GM23248 (cell line): Measurements from ENCODE around the gene MYNN. TPM values are rescaled to one million over a fixed set of nuclear protein-coding genes. Genes with fewer than 3 reads are reported as not detected.

ENCODE experiments used
- DNase-seq: peaks from one replicate; pipeline ENCODE4 v3.0.0-alpha.2; 2015
- H2AFZ ChIP-seq: fragments of 200-600 bp; sonication (generic); 2 replicates; pipeline ENCODE4 v1.6.1; 2016; ENCODE audit warnings: antibody characterized with exemption
- H3F3A ChIP-seq: fragments of 200-600 bp; sonication (generic); 2 replicates; pipeline ENCODE4 v1.6.1; 2016; ENCODE audit warnings: mild to moderate bottlenecking, antibody characterized with exemption, mixed run types; ENCODE audit not compliant: insufficient read depth
- H3K27ac ChIP-seq: fragments of 200-600 bp; sonication (generic); 2 replicates; pipeline ENCODE4 v1.5.1; 2016; ENCODE audit warnings: mild to moderate bottlenecking
- H3K27me3 ChIP-seq: fragments of 200-600 bp; sonication (generic); replicated peaks from 2 replicates; pipeline ENCODE4 v1.6.1; 2016; ENCODE audit warnings: mild to moderate bottlenecking; ENCODE audit not compliant: insufficient read depth
- H3K36me3 ChIP-seq: fragments of 200-600 bp; sonication (generic); 2 replicates; pipeline ENCODE4 v1.6.1; 2016; ENCODE audit warnings: low read depth, mild to moderate bottlenecking
- H3K4me1 ChIP-seq: fragments of 200-600 bp; sonication (generic); 2 replicates; pipeline ENCODE4 v1.6.1; 2016; ENCODE audit warnings: mild to moderate bottlenecking; ENCODE audit not compliant: insufficient read depth
- H3K4me2 ChIP-seq: fragments of 200-600 bp; sonication (generic); one replicate; pipeline ENCODE4 v1.6.1; 2016; ENCODE audit warnings: mild to moderate bottlenecking; ENCODE audit not compliant: unreplicated experiment
- H3K4me3 ChIP-seq: fragments of 200-600 bp; sonication (generic); 2 replicates; pipeline ENCODE4 v1.5.1; 2016; ENCODE audit warnings: mild to moderate bottlenecking
- H3K79me2 ChIP-seq: fragments of 200-600 bp; sonication (generic); 2 replicates; pipeline ENCODE4 v1.6.1; 2016; ENCODE audit warnings: mild to moderate bottlenecking; ENCODE audit not compliant: insufficient read depth
- H3K9ac ChIP-seq: fragments of 200-600 bp; sonication (generic); 2 replicates; pipeline ENCODE4 v1.6.1; 2016; ENCODE audit warnings: mild to moderate bottlenecking
- H3K9me2 ChIP-seq: fragments of 200-600 bp; sonication (generic); 2 replicates; pipeline ENCODE4 v1.6.1; 2016; ENCODE audit warnings: mixed run types, mild to moderate bottlenecking, moderate library complexity; ENCODE audit not compliant: insufficient read depth
- H3K9me3 ChIP-seq: fragments of 200-600 bp; sonication (generic); one replicate; pipeline ENCODE4 v1.6.1; 2017; ENCODE audit warnings: low read depth
- H4K20me1 ChIP-seq: fragments of 200-600 bp; sonication (generic); 2 replicates; pipeline ENCODE4 v1.6.0; 2016; ENCODE audit not compliant: insufficient read depth
- EZH2 ChIP-seq: fragments of 200-600 bp; sonication (generic); IDR thresholded peaks from 2 replicates; pipeline ENCODE4 v1.6.1; 2018; ENCODE audit warnings: antibody characterized with exemption, mild to moderate bottlenecking; ENCODE audit not compliant: insufficient read depth, poor library complexity, severe bottlenecking
- EZH2phosphoT487 ChIP-seq: fragments of 200-600 bp; sonication (generic); IDR thresholded peaks from 2 replicates; pipeline ENCODE4 v1.6.1; 2018; ENCODE audit warnings: antibody characterized with exemption, moderate library complexity, mild to moderate bottlenecking, low read depth; ENCODE audit not compliant: insufficient read depth
- WGBS, 2 experiments: methylation state at CpG; one replicate each; pipeline ENCODE4 v1.1.6; 2015 to 2017; ENCODE audit warnings: low lambda C conversion rate in 2 of 2, low coverage in 1 of 2; ENCODE audit errors: missing lambda C conversion rate in 2 of 2; 5-methylcytosine and 5-hydroxymethylcytosine counted together
- in situ Hi-C: fragments of 300-500 bp; cut with MboI; formaldehyde crosslinking; loops from 2 replicates; pipeline ENCODE4 v1.15.0; 2020
- polyA plus RNA-seq: library from polyadenylated mRNA; unstranded; fragments of >200 nt; fragmentation: Nextera tagmentation; extraction: Ambion mirVana; gene quantifications from 2 replicates; pipeline ENCODE4 v1.2.1, GENCODE V29; 2016
- total RNA-seq: library from RNA; depleted of rRNA; stranded (reverse); fragments of >200 nt; shearing (Covaris generic); gene quantifications from 2 replicates; pipeline ENCODE4 v1.2.3, GENCODE V29; 2014

MYNN gene
- total and polyA plus RNA-seq, 2 experiments from 2014 or later, result 14.4 to 18.4 TPM

DNA sequence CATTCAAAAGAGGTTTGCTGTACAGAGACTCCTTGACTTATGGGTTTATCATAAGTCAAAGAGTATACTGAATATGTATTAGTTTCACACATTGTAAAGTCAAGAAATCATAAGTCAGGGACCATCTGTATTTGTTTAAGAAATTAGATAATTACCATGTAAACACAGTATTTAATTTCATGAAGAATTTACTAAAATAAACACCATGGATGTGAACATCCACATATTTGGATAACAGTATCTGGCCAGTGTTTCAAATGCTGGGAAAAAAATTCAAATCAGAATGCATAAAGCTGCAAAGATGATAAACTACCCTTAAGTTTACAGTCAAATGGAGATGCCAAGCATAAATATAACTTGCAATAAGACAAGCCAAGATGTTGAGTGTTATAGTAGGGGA lies 17.0 kb downstream of the MYNN start:
- Histone ChIP-seq H3K27ac (no peak overlapping the region), H3K36me3 (peaks cover 46% of the 10 kb centered on the region), H3K9ac (no peak overlapping the region), H4K20me1 (no peaks in the 10 kb centered on the region), H3K79me2 (0 out of 2 replicates have a peak, but pooled peaks cover 3% of the 10 kb centered on the region), H2AFZ (no peak overlapping the region), H3K9me2 (no peaks in the 10 kb centered on the region), H3K4me1 (no peaks in the 10 kb centered on the region), H3K4me3 (no peak overlapping the region), H3K27me3 (no peaks in the 10 kb centered on the region), H3F3A (peaks cover 12% of the 10 kb centered on the region; the same call in 1 of the 2 replicates), H3K9me3 (no peaks in the 10 kb centered on the region), H3K4me2 (no peak overlapping the region)
- no peak for TF ChIP-seq EZH2phosphoT487
- no peak for TF ChIP-seq EZH2
- DNase-seq, result no peak
- in situ Hi-C loops, result no loop called here

GRCh38 chr3:169790687-169791429 lies 17.7 kb downstream of the MYNN start:
- Histone ChIP-seq H2AFZ (no peak overlapping the region), H3K9me3 (no peaks in the 10 kb centered on the region), H3K9ac (no peak overlapping the region), H4K20me1 (no peaks in the 10 kb centered on the region), H3K4me2 (no peak overlapping the region), H3K27me3 (no peaks in the 10 kb centered on the region), H3K4me1 (no peaks in the 10 kb centered on the region), H3K36me3 (peaks cover 42% of the 10 kb centered on the region), H3K27ac (no peak overlapping the region), H3K9me2 (no peaks in the 10 kb centered on the region), H3K79me2 (0 out of 2 replicates have a peak, but pooled peaks cover 2% of the 10 kb centered on the region), H3K4me3 (no peak overlapping the region), H3F3A (peaks cover 12% of the 10 kb centered on the region; the same call in 1 of the 2 replicates)
- in situ Hi-C loops, result no loop called here
- TF ChIP-seq EZH2phosphoT487, result no peak
- no peak for TF ChIP-seq EZH2
- DNase-seq, result peak; percentile 15
- 84 to 86% methylated on average over 4 of the region's 4 CpGs for WGBS, 2 experiments

DNA sequence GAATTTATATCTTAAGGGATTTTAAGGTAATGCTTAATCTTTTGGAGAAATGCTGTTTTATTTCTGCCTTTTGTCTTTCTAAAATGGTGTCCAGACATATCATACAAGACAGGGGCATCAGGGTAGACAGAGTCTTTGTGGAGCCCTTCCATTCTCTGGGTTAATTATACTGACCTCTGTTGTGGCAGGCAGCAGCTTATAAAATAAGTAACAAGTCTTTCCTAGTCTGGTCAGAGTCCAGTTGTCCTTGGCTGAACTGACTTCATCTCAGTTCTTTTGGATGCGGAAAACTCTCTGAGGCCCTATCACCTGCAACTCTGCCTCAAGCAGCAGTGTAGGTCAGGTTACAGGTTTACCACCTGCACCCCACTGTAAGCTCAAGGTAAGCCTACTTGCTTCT lies 19.2 kb downstream of the MYNN start:
- H3K9ac ChIP-seq, result no peak overlapping the region
- no peaks in the 10 kb centered on the region for H3K9me2 ChIP-seq
- H3F3A ChIP-seq, result peaks cover 9% of the 10 kb centered on the region; the same call in 1 of the 2 replicates
- no peak for DNase-seq
- H4K20me1 ChIP-seq, result no peaks in the 10 kb centered on the region
- H3K27me3 ChIP-seq, result no peaks in the 10 kb centered on the region
- no peak overlapping the region for H3K27ac ChIP-seq
- in situ Hi-C loops, result no loop called here
- no peak overlapping the region for H2AFZ ChIP-seq
- no peak overlapping the region for H3K4me2 ChIP-seq
- WGBS, 2 experiments, result 93 to 95% methylated on average over 1 of the region's 1 CpG
- H3K36me3 ChIP-seq, result peaks cover 28% of the 10 kb centered on the region
- no peaks in the 10 kb centered on the region for H3K79me2 ChIP-seq
- no peak overlapping the region for H3K4me3 ChIP-seq
- H3K4me1 ChIP-seq, result no peaks in the 10 kb centered on the region
- TF ChIP-seq EZH2, result no peak
- no peak for TF ChIP-seq EZH2phosphoT487
- no peaks in the 10 kb centered on the region for H3K9me3 ChIP-seq

- Histone ChIP-seq H3K27me3 (no peaks in the 10 kb centered on the region), H2AFZ (no peak overlapping the region), H3F3A (no peaks in the 10 kb centered on the region), H3K9me2 (no peaks in the 10 kb centered on the region), H3K9me3 (no peaks in the 10 kb centered on the region), H3K9ac (no peak overlapping the region), H4K20me1 (no peaks in the 10 kb centered on the region), H3K4me3 (no peak overlapping the region), H3K79me2 (no peaks in the 10 kb centered on the region), H3K4me2 (no peak overlapping the region), H3K36me3 (no peaks in the 10 kb centered on the region), H3K27ac (no peak overlapping the region), H3K4me1 (no peaks in the 10 kb centered on the region)
- WGBS, 2 experiments, result 99% methylated on average over 3 of the region's 3 CpGs
- TF ChIP-seq EZH2phosphoT487 (no peak), EZH2 (no peak)
- in situ Hi-C loops, result no loop called here
- no peak for DNase-seq
Measured at GRCh38 chr3:169804681-169805080, 31.5 kb downstream of the MYNN start.
